Inflammatory macrophage (primary cell): ENCODE data around the gene PPM1M.
"Not testable (repeated sequence)": the region's sequence is repeated elsewhere in the genome, so short reads cannot be mapped to it uniquely, and the experiment has no call there.

ENCODE experiments used
- DNase-seq, 2 donors: peaks; one replicate each; pipeline ENCODE4 v3.0.0-alpha.2; 2020 to 2022

Gene PPM1M

GRCh38 chr3:52279596-52279995, 34.0 kb downstream of the PPM1M start:
- no peak for DNase-seq

- no peak for DNase-seq
Observed at GRCh38 chr3:52280050-52280461, 34.5 kb downstream of the PPM1M start.

- peak; percentile 20 to 38 for DNase-seq
Observed at GRCh38 chr3:52281981-52282801, 36.6 kb downstream of the PPM1M start.

DNA sequence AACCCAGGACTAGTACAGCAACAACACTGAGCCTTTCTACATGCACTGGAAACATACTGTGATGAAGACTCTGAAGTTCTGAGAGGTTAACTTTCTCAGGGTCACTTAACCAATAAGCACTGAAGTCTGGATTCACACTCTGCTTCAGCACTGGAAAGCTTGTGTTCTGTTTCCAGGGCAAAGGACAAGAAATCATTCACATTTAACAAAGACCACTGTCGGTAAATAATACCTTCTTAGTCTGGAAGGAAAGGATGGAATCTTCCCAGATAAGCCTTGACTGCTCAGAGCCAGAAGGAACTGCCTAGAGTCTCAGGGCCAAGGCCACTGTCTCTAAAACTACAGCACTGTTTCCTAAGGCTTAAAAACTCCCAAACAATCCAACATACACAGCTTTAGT, 37.7 kb downstream of the PPM1M start:
- DNase-seq, result no peak

DNA sequence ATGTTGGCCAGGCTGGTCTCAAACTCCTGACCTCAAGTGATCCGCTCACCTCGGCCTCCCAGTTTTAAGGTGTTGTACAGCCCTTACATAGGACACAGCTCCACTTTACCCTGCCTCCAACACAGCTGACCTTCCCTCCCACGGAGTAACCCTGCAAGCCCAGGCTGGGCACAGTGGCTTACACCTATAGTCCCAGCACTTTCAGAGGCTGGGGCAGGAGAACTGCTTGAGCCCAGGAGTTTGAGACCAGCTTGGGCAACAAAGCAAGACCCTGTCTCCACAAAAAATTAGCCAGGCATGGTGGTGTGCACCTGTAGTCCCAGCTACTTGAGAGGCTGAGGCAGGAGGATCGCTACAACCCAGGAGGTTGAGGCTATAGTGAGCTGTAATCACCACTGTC, 38.5 kb downstream of the PPM1M start:
- not testable (repeated sequence) for DNase-seq

DNA sequence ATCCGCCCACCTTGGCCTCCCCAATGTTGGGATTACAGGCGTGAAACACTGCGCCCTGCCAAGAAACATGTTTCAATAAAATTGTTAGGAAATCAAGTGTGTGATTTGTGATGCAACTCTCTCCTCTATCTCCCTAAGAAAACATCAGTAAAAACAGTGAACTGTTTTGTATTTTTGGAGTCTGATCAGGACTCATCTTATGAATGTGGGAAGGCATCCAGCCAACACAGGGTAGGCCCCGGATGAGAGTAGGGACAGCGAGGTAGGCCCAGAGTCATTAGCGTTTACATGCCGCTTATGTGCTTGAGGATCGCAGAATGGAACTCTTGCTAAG, 41.2 kb downstream of the PPM1M start:
- peak; percentile 30 to 42 for DNase-seq

- no peak for DNase-seq
Observed at GRCh38 chr3:52288674-52289073, 43.1 kb downstream of the PPM1M start.

DNA sequence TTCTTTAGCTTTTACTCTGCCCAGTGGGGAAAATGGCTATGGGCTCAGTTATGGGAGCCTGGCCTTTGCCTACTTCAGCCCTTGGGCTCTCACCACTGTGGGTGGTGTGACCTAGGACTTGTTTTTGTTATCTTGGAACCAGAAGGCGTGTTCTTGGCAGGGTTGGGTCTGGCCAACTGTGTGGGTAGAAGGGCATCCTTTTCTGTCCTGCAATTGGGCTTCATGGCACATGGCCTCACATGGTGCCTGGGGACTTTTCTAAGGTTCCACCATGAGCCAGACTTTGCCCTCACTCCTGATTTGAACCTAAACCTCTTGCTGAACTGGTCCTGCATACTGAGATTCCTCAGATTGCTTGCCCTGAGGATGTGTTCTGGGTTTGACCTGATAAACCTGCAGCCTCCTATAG, 43.8 kb downstream of the PPM1M start:
- peak; percentile 26 to 45 for DNase-seq

DNA sequence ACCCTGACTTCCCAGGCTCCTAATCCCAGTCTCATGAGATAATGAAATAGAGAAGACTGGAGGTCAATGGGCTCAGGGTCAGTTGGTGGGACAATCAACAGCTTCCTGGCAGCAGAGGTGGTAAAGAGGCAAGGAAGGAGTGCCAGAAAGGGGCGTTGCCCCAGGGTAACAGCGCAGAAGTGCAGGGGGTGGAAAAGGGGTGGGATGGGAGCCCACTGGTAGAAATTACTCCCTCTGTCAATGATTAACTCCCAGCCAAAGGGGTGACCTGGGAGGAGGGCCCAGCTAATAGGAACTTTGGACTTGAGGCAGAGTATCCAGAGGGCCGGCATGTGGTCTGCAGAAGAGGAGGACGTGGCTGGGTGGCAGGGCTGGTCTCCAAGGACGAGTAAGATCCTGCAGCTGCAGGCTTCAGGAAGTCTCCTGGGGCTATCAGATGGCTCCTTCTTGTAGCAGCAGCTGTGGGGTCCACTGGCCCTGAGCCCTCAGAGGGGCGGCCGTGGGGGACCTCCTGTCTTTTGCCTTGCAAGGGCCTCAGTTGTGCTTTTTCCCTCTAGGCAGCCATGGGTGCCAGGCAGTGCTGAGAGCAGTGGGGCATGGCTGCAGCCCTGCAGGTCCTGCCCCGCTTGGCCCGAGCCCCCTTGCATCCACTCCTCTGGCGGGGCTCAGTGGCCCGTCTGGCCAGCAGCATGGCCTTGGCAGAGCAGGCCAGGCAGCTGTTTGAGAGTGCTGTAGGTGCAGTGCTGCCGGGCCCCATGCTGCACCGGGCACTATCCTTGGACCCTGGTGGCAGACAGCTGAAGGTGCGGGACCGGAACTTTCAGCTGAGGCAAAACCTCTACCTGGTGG, 44.4 kb downstream of the PPM1M start:
- no peak for DNase-seq

DNA sequence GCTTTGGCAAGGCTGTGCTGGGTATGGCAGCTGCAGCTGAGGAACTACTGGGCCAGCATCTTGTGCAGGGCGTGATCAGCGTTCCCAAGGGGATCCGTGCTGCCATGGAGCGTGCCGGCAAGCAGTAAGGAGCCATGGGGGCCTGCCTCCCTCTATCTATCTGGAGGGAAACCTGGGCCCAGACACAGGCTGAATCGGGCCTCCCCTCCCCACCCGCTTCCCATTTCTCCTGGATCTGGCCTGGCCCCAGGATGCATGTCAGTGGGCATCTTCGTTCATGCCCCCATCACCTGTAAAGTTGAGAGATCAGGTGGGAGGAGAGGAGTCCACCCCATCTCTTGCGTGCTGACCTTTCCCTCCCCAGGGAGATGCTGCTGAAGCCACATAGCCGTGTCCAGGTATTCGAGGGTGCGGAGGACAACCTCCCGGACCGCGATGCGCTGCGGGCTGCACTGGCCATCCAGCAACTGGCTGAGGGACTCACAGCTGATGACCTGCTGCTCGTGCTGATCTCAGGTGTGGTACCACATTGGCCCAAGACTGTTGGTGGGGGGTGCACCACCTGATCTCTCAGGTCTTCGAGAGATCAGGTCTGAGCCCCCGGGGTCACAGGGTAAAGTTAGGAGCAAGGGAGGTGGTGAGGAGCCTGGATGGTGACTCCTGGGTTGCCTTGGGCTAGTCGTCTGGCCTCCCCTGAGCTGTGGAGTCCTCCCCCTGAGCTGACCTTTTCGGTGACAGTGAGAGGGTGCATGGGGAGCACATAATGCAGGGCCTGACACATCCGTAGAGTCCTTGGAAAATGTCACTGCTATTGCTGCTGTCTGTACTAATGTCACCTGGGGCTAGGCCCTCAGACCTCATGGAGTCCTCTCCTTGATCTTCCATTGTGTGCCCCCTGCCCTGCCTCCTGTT, 45.3 kb downstream of the PPM1M start:
- DNase-seq, result no peak

- peak in 1 of 2 donors; percentile 33 for DNase-seq
Observed at GRCh38 chr3:52291508-52292181, 46.1 kb downstream of the PPM1M start.

DNA sequence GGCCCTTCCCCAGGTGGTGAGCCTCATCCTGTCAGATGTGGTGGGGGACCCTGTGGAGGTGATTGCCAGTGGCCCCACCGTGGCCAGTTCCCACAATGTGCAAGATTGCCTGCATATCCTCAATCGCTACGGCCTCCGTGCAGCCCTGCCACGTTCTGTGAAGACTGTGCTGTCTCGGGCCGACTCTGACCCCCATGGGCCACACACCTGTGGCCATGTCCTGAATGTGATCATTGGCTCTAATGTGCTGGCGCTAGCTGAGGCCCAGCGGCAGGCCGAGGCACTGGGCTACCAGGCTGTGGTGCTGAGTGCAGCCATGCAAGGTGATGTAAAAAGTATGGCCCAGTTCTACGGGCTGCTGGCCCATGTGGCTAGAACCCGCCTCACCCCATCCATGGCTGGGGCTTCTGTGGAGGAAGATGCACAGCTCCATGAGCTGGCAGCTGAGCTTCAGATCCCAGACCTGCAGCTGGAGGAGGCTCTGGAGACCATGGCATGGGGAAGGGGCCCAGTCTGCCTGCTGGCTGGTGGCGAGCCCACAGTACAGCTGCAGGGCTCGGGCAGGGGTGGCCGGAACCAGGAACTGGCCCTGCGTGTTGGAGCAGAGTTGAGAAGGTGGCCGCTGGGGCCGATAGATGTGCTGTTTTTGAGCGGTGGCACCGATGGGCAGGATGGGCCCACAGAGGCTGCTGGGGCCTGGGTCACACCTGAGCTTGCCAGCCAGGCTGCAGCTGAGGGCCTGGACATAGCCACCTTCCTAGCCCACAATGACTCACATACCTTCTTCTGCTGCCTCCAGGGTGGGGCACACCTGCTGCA, 46.9 kb downstream of the PPM1M start:
- DNase-seq, result no peak

GRCh38 chr3:52293491-52294319, 48.1 kb downstream of the PPM1M start:
- DNase-seq, result no peak

GRCh38 chr3:52294320-52295150, 49.0 kb downstream of the PPM1M start:
- no peak for DNase-seq

DNA sequence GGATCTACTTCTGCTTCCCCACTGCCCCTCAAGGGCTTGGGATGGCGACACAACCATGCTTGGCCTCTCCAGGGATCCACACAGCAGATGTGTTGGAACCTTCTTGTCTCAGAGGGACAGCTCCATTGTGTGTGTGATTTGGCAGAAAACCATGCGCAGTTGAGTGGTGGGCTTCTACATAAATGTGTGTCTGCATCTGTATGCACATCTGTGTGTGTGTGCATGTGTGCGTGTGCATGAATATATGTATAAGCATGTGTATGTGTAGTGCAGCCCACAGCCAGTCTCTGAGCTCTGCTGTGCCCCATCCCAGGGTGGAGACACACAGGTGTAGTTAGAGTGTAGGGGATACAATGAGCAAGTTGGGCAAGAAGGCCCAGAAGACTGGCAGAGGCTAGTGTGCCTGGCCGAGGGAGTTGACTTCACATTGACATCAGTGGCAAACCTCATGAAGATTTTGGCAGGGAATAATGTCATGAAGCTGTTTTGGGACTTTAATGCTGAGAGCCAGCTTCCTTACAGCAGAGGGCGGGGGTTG, 50.2 kb downstream of the PPM1M start:
- DNase-seq, result no peak

DNA sequence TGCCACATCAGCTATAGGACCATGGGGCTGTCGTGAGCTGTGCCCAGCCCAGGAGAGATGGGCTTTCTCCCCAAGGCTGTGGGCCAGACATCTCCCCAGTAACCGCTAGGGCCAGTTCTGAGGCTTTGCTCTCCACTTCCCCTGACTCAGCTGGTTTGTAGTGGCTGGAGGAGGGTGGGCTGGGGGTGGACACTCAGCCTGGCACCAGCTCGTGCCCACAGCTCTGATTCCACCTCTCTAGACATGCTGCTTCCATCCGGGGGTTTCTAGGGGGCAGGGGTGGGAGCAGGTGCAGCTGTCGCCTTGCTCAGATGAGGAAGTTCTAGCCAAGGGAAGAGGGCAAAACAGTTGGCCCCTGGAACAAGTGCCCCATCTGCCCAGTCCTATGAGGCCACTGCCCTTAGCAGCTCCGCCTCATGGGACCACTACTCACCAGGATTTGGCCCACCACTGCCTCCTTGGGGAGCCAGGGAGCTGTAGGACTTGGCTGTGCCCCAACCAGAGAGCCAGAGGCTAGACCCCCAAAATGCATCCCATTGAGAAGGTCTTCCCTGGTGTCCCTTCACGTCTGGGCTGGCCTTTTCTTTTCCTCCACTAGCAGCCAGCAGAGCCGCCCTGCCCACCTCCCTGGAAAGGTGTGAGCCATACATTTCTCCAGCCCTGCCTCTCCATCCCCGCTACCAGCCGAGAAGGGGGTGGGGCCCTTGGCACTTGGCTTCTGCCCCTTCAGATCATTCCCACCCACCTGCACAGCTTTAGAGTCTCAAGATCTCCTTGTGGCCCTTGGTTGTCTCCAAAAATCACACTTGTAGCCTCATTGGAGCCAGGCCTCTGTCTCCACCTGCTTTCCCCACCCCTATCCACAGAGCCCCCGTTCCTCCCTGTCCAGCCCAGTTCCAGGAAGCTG, 51.9 kb downstream of the PPM1M start:
- DNase-seq, result peak in 1 of 2 donors; percentile 12

- no peak for DNase-seq
Observed at GRCh38 chr3:52298149-52299098, 52.9 kb downstream of the PPM1M start.
